GM18517 (cell line): Measurements from ENCODE around the gene CACNA1A.
"Not testable (repeated sequence)": the region's sequence is repeated elsewhere in the genome, so short reads cannot be mapped to it uniquely, and the experiment has no call there.

ENCODE experiments used
- ATAC-seq: cut with Tn5 transposase; IDR thresholded peaks from one replicate; pipeline ENCODE4 v1.9.1; 2021; ENCODE audit warnings: mild to moderate bottlenecking, moderate library complexity; ENCODE audit not compliant: unreplicated experiment

Gene CACNA1A

DNA sequence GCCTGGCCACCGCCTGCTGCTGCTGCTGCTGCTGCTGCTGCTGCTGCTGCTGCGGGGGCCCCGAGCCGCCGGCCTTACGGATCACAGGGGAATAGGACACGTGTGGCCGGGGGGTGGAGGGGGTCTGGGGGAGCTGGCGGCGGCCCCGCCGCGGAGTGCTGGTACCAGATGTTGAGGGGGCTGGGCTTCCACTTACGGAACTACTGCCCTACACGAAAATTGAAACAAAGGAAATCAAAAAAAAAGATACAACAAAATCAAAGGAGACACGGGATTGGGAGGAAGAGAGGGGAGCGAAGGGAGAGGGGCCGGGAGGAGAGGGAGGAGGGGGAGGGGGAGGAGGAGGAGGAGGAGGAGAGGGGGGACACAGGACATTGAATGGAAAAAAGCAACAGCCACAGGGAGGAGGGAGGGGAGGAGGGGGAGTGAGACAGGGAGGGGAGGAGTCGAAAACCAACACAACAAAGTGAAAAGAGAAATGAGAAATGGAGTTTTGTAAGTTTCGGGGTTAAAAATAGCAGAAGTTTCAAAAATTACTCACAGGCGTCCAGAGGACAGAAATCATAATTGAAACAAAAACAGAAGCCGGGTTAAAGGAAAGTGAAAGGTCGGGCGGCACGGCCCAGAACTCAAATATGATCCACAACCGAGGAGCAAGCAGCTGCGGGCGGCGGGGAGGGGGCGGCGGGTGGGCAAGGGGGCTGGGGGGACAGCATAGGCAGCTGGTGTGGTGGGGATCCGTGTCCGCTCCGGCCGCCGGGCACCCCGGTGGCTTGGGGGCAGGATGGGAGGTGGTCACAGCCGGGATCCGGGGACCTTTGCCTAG, 298.2 kb downstream of the CACNA1A start:
- peak; percentile 80 for ATAC-seq

DNA sequence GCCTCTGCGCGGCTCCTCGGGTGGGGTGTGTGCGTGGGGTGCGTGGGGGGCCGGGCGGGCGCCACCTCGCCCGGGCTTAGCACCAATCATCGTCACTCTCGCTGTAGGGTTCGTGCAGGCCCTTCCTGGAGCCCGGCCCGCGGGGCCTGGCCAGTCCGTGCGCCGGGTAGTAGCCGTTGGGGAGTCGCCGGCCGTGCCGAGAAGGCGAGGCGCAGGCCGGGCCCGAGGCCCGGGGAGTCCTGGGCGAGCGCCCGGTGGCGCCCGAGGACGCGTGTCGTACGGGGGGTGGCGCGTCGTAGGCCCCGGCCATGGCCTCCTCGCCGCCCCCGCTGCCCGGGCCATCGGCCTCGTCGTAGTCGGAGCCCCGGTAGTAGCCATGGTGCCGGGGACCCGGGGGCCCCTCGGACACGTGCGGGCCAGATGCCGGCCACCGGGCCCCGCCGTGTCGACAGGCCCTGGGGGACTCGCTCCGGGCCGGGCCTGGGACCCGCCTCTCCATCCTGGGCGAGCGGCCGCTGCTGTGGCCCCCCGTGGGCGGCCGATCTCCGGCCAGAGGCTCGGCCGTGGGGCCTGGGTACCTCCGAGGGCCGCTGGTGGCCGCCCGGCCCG, 298.9 kb downstream of the CACNA1A start:
- no peak for ATAC-seq

DNA sequence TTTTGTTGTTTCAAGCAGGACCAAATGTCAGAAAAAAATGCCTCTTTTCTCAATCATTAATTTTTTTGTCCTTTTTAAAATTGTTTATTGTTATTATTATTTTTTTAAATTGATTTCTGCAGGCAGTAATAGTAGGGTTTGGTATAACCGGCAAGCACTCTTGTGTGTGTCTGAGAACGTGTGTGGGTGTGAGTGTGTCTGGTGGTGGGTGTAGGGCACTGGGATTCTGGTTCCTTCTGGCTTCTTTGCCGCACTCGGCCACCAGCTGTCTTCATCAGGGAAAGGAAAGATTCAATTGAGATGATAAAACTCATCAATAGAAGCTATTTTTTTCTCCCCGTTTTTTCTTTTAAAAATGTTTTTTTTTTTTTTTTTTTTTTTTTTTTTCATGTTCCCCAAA, 299.7 kb downstream of the CACNA1A start:
- no peak for ATAC-seq

DNA sequence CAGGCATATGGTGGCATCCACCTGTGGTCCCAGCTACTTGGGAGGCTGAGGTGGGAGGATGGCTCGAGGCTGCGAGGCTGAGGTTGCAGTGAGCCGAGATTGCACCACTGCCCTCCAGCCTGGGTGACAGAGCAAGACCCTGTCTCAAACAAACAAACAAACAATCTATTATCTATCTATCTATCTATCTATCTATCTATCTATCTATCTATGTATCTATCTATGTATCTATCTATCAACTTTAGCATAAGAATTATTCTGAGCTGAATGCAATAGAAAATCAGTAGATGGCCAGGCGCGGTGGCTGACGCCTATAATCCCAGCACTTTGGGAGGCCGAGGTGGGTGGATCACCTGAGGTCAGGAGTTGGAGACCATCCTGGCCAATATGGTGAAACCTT, 304.2 kb downstream of the CACNA1A start:
- ATAC-seq: not testable (repeated sequence)

DNA sequence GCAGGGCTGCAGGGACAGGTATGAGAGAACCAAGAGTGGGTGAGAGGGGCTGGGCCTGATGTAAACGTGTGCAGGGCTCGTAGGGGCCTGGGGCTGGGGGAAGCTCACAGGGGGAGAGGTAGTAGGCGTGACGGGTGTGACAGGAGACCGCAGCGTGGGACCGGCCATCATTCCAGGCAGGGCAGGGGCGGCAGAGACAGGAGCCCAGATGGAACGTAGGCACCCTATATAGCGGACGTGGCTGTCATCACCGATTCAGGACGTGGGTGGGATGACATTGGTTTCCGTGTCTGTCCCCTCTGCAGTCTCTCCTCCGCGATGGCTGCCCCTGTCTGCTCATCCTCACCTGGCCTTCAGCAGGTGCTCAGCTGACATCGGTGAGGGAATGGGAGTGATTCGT, 307.6 kb downstream of the CACNA1A start:
- ATAC-seq: no peak

DNA sequence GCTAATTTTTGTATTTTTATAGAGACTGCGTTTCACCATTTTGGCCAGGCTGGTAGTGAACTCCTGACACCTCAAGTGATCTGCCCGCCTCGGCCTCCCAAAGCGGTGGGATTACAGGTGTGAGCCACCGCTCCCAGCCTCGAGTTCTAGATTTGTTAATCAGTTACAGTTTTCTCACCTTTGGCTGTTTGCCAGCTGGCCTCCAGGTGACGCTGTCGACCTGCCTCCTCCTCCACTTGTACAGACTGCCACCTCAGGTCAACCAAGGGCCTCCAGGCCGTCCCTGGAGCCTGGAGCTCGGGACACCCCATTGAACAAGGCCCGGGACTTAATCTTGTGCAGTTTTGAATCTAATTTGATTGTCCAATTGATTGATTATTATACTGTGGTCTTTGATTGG, 310.6 kb downstream of the CACNA1A start:
- no peak for ATAC-seq

DNA sequence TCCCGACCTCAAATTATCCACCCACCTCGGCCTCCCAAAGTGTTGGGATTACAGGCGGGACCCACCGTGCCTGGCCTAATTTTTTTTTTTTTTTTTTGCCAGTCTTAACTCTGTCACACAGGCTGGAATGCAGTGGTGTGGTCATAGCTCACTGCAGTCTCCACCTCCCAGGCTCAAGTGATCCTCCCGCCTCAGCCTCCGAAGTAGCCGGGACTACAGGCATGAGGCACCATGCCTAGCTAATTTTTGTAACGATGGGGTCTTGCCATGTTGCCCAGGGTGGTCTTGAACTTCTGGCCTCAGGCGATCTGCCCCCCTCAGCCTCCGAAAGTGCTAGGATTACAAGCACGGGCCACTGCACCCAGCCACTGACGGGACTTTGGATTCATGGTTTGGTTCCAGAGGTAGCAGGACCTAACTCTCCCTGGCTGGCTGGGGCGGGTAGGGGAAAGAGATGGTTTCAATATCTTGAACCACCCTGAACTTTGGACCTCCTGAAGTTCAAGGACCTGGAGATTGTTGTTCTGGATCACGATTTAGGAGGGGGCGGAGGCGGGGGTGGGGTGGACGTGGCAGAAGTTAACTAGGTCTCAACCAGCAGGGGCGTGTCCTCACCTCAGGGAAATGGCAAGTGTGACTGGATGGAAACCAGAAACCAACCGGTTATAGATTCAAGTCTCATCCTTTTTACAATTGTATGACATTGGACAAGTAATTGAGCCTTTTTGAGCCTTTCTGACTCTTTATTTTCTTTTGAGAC, 315.3 kb downstream of the CACNA1A start:
- no peak for ATAC-seq

DNA sequence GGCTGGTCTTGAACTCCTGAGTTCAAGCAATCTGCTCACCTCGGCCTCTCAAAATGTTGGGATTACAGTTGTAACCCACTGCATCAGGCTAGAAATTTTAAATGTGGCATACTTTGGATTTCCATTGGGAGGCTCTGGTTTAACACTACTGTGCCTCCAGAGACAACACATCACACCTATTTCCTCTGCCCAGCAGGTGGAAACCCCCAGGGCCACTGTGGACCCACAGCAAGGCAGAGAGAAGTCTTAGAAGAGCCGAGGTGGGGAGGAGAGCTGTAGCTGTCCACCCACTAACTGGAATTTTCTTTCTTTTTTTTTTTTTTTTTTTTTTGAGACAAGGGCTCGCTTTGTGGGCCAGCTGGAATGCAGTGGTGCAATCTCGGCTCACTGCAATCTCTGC, 316.7 kb downstream of the CACNA1A start:
- ATAC-seq: no peak

DNA sequence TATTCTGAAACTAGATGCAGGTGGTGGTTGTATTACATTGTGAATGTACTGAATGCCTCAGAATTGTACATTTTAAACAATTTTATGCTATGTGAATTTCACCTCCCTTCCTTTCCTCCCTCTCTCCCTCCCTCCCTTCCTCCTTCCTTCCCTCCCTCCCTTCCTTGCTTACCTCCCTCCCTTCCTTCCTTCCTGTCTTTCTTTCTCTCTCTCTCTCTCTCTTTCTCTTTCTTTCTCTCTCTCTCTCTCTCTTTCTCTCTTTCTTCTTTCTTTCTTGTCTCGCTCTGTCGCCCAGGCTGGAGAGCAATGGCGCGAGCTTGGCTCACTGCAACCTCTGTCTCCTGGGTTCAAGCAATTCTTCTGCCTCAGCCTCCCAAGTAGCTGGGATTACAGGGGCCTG, 318.9 kb downstream of the CACNA1A start:
- ATAC-seq: no peak

DNA sequence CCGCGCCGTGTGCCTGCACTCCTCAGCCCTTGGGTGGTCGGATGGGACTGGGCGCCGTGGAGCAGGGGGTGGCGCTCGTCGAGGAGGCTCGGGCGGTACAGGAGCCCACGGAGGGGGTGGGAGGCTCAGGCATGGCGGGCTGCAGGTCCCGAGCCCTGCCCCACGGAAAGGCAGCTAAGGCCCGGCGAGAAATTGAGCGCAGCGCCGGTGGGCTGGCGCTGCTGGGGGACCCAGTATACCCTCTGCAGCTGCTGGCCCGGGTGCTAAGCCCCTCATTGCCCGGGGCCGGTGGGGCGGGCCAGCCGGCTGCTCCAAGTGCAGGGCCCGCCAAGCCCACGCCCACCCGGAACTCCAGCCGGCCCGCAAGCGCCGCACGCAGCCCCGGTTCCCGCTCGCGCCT, 319.6 kb downstream of the CACNA1A start:
- not testable (repeated sequence) for ATAC-seq

DNA sequence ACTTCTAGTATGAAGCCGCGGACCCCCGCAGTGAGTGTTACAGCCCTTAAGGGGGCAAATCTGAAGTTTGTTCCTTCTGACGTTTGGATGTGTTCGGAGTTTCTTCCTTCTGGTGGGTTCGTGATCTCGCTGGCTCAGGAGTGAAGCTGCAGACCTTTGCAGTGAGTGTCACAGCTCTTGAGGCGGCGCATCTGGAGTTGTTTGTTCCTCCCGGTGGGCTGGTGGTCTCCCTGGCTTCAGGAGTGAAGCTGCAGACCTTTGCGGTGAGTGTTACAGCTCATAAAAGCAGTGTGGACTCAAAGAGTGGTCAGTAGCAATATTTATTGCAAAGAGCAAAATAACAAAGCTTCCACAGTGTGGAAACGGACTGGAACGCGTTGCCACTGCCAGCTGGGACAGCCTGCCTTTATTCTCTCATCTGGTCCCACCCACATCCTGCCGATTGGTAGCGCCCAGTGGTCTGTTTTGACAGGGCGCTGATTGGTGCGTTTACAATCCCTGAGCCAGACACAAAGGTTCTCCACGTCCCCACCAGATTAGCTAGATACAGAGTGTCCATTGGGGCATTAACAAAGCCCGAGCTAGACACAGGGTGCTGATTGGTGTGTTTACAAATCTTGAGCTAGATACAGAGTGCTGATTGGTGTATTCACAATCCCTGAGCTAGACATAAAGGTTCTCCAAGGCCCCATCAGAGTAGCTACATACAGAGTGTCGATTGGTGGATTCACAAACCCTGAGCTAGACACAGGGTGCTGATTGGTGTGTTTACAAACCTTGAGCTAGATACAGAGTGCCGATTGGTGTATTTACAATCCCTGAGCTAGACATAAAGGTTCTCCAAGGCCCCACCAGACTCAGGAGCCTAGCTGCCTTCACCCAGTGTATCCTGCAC, 320.3 kb downstream of the CACNA1A start:
- not testable (repeated sequence) for ATAC-seq

DNA sequence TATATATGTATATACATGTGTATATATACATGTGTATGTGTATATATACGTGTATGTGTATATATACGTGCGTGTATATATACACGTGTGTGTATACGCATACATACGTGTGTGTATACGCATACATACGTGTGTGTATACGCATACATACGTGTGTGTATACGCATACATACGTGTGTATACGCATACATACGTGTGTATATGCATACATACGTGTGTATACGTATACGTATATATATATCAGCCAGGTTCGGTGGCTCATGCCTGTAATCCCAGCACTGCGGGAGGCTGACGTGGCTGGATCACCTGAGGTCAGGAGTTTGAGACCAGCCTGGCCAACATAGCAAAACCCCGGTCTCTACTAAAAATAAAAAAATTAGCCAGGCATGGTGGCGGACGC, 321.4 kb downstream of the CACNA1A start:
- ATAC-seq: not testable (repeated sequence)

DNA sequence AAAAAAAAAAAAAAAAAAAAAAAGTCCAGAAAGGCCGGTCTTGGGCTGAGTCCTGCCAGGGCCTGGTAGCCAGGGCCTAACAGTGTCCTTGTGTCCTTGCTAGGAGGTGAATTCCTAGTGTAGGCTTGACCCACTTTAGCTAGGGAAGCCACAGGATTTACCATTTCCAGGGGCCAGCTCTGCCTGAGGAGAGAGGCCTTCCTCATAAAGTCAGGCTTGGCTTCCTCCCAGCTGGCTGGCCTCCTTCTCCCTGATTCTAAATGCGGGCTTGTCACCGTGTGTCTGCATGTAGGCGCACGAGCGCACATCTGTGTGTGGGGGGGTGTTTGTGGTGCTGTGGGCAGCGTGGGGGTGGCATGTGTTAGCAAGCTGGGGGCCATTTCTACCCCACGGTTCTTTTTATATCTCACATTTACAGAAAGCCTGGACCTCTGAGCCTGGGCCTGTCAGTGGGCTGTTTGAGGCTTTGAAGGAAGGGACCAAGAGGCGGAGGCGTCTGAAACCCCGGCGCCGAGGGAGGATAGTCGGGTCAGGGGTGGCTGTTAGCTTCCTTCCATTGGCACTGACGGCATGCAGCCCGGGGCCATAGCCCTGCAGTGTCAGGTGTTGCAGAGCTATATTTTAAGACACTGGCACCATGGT, 324.4 kb downstream of the CACNA1A start:
- no peak for ATAC-seq

DNA sequence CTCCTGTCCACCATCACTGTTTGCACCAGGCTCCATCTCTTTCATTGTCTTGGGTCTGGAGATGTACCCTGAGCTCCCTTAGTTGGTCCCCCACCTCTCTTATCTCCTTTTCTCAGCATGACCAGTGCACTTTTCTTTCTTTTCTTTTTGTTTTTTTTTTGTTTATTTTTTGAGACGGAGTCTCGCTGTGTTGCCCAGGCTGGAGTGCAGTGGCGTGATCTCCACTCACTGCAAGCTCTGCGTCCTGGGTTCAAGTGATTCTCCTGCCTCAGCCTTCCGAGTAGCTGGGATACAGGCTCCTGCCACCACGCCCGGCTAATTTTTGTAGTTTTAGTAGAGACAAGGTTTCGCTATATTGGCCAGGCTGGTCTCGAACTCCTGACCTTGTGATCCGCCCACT, 328.0 kb downstream of the CACNA1A start:
- ATAC-seq: not testable (repeated sequence)

DNA sequence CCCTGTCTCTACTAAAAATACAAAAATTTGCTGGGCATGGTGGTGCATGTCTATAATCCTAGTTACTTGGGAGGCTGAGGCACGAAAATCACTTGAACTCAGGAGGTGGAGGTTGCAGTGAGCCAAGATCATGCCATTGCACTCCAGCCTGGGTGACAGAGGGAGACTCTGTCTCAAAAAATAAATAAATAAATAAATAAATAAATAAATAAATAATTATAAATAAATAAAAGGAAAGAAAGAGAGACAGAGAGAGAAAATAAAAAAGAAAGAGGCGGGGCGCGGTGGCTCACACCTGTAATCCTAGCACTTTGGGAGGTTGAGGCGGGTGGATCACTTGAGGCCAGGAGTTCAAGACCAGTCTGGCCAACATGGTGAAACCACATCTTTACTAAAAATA, 328.7 kb downstream of the CACNA1A start:
- ATAC-seq: not testable (repeated sequence)

DNA sequence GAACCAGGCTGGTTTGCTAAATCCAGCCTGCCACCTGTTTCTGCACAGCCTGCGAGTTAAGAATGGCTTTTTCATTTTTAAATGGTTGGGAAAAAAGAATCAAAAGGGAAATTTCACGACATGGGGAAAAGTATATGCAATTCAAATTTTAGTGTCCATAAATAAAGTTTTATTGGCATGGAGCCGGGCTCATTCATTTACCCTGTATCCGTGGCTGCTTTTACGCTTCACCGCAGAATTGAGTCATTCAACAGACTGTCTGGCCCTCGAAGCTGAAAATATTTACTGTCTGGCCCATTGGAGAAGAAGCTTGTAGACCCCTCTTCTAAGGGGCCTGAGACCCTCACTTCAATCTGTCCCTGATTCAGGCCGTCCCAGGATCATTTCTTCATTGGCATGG, 329.9 kb downstream of the CACNA1A start:
- no peak for ATAC-seq

DNA sequence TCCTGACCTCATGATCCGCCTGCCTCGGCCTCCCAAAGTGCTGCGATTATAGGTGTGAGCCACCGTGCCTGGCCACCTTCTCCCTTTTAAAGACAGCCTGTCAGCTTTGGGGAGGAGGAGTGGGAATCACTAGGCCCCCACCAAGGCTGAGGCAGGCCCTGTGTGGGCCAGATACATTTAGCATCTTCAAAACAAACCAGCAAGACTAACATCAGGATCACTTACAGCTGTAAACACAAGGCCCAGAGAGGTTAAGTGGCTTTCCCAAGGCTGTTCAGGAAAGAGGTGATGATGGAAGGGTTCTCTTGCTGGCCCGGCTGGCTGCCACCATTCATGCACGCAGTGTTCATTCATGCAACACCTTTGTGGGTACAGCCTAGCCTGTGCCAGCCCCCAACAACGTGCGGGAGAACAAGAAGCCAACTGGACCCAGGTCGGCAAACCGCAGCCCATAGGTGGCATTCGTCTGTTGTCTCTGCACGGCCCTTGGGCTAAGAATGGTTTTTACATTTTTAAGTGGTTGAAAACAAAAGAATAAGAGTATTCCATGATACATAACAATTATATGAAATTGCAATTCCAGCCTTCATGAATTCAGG, 333.0 kb downstream of the CACNA1A start:
- ATAC-seq: no peak

DNA sequence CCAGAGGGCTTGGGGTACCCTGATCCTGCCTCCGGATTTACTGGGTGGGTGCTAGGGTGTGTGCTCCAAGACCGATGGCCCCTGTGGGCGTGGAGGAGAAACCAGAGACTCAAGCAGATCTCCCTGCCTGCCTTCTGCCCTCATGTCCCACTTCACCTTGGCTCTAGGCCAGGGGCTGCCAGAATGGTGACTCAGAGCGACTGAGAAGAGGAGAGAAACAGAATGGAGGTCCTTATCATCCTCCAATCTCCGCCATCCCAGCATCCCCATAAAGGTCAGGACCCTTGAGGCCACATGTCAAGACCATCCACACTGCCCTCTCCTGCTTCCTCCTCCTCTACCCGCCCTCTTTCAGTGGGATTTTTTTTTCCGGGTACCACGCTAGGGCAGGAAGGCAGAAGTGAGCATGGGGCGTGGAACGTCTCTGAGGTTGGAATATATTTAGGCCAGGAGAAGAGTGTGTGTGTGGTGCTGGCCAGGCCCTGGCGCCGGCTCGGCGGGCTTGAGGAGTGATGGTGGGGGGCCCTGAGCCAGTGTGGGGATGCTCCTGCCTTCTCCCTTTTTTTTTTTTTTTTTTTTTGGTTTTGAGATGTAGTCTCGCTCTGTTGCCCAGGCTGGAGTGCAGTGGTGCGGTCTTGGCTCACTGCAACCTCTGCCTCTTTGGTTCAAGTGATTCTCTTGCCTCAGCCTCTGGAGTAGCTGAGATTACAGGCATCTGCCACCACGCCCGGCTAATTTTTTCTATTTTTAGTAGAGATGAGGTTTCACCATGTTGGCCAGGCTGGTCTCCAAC, 333.7 kb downstream of the CACNA1A start:
- no peak for ATAC-seq

DNA sequence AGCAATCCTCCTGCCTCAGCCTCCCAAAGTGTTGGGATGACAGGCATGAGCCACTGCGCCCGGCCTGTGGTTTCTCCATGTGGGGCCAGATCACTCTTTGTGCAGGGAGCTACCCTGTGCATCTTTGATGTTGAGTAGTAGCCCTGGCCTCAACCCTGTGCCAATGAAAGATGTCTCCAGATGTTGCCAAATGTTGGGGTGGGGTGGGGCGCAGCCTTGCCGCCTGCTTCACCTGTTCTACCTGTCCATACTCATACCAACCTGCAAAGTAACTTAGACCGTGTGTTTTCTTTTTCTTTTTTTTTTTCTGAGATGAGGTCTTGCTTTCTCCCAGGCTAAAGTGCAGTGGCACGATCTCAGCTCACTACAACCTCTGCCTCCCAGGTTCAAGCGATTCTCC, 335.1 kb downstream of the CACNA1A start:
- no peak for ATAC-seq
